Thyroid gland (tissue), 4 donors: ENCODE measurements around the gene LBHD1. TPM values are rescaled to one million over a fixed set of nuclear protein-coding genes. Genes with fewer than 3 reads are reported as not detected.
A peak's percentile ranks its signal among the peaks of the same experiment; 100 is the strongest.
"Not testable (repeated sequence)": the region's sequence is repeated elsewhere in the genome, so short reads cannot be mapped to it uniquely, and the experiment has no call there.

Experiments used
- DNase-seq, 2 donors: peaks; one replicate each; pipeline ENCODE4 v3.0.0-alpha.2; 2019
- H3K27ac ChIP-seq, 3 donors: fragments of 200-600 bp; sonication (generic); 1 replicate in 2 of 3; 2 replicates in 1 of 3; pipeline ENCODE4 v1.5.1; 2016 to 2019; ENCODE audit warnings: mild to moderate bottlenecking in 1 of 3, moderate library complexity in 1 of 3
- H3K27me3 ChIP-seq: fragments of 200-600 bp; sonication (generic); one replicate; pipeline ENCODE4 v1.5.1; 2019
- H3K36me3 ChIP-seq, 2 donors: fragments of 200-600 bp; sonication (generic); one replicate each; pipeline ENCODE4 v1.5.1; 2016 to 2019
- H3K4me1 ChIP-seq, 2 donors: fragments of 200-600 bp; sonication (generic); one replicate each; pipeline ENCODE4 v1.5.1; 2017 to 2019
- H3K4me3 ChIP-seq, 3 donors: fragments of 200-600 bp; sonication (generic); replicated peaks in 1 of 3; 1 replicate in 2 of 3; 2 replicates in 1 of 3; pipeline ENCODE4 v1.5.1; 2016; ENCODE audit warnings: mild to moderate bottlenecking in 1 of 3
- H3K9me3 ChIP-seq: fragments of 200-600 bp; sonication (generic); one replicate; pipeline ENCODE4 v1.5.1; 2017
- POLR2A ChIP-seq, 2 donors: fragments of 450-650 bp; IDR thresholded peaks; one replicate each; pipeline ENCODE4 v1.6.1; 2017; ENCODE audit warnings: antibody characterized with exemption in 2 of 2, mild to moderate bottlenecking in 2 of 2, moderate library complexity in 1 of 2
- WGBS, 2 donors: methylation state at CpG; one replicate each; pipeline ENCODE4 v1.1.5; 2017; 5-methylcytosine and 5-hydroxymethylcytosine counted together
- intact Hi-C: fragments of 100-400 bp; cut with DNase I; formaldehyde crosslinking; loops from one replicate; pipeline ENCODE4 v1.15.1; 2023
- total RNA-seq, 4 donors: library from RNA; depleted of rRNA; stranded (reverse); fragments of >200 nt; gene quantifications; one replicate each; pipeline ENCODE4 v1.2.3, GENCODE V29; 2016
- TF ChIP-seq, protein P1 (sequence below), 6 experiments: fragments of 200-600 bp in 3 of 6; fragments of 450-650 bp in 3 of 6; sonication (generic) in 3 of 6; IDR thresholded peaks; one replicate each; pipeline ENCODE4 v1.5.1; 2016 to 2019; ENCODE audit warnings: antibody characterized with exemption in 6 of 6, mild to moderate bottlenecking in 2 of 6, inconsistent platforms in 1 of 6, moderate library complexity in 1 of 6

Gene LBHD1
- total RNA-seq, 4 donors from 2014 or later: 5.8 to 15.5 (median 9.3) TPM

DNA sequence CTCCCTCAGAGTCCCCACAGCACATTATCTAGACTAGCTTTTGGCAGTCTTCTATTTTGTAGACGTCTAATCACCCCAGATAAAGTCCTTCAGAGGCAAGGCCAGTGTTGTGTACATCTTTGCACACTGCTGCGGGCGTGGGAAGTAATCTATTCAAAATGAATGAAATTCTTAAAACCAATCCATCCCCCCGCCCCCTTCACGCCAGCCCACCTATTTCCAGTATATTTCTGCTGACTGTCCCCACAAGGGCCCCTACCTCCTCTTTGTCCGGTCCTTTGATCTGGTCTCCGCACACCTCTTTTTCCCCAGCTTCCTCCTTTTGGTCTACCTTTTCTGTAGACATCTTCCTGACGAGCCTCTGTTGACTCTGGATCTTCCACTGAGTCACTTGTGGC lies 34.8 kb upstream of the LBHD1 start:
- TF ChIP-seq, protein P1, sequence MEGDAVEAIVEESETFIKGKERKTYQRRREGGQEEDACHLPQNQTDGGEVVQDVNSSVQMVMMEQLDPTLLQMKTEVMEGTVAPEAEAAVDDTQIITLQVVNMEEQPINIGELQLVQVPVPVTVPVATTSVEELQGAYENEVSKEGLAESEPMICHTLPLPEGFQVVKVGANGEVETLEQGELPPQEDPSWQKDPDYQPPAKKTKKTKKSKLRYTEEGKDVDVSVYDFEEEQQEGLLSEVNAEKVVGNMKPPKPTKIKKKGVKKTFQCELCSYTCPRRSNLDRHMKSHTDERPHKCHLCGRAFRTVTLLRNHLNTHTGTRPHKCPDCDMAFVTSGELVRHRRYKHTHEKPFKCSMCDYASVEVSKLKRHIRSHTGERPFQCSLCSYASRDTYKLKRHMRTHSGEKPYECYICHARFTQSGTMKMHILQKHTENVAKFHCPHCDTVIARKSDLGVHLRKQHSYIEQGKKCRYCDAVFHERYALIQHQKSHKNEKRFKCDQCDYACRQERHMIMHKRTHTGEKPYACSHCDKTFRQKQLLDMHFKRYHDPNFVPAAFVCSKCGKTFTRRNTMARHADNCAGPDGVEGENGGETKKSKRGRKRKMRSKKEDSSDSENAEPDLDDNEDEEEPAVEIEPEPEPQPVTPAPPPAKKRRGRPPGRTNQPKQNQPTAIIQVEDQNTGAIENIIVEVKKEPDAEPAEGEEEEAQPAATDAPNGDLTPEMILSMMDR (IDR thresholded peaks at IDR 0.05): no peak
- no peak for TF ChIP-seq POLR2A (IDR thresholded peaks at IDR 0.05)
- DNase-seq: peak in 1 of 2 donors; percentile 8
- WGBS, 2 donors: 86 to 87% methylated on average over 8 of the region's 8 CpGs
- intact Hi-C loops: no loop called here
- H3K27ac ChIP-seq: peak overlapping the region in 2 of 3 donors; percentile 58 to 67
- H3K27me3 ChIP-seq: no peaks in the 10 kb centered on the region
- peak overlapping the region in 1 of 3 donors; percentile 64 for H3K4me3 ChIP-seq
- H3K4me1 ChIP-seq: peaks cover 20 to 30% of the 10 kb centered on the region in 2 donors
- peaks cover 0 to 8% of the 10 kb centered on the region in 2 donors for H3K36me3 ChIP-seq
- H3K9me3 ChIP-seq: no peaks in the 10 kb centered on the region

DNA sequence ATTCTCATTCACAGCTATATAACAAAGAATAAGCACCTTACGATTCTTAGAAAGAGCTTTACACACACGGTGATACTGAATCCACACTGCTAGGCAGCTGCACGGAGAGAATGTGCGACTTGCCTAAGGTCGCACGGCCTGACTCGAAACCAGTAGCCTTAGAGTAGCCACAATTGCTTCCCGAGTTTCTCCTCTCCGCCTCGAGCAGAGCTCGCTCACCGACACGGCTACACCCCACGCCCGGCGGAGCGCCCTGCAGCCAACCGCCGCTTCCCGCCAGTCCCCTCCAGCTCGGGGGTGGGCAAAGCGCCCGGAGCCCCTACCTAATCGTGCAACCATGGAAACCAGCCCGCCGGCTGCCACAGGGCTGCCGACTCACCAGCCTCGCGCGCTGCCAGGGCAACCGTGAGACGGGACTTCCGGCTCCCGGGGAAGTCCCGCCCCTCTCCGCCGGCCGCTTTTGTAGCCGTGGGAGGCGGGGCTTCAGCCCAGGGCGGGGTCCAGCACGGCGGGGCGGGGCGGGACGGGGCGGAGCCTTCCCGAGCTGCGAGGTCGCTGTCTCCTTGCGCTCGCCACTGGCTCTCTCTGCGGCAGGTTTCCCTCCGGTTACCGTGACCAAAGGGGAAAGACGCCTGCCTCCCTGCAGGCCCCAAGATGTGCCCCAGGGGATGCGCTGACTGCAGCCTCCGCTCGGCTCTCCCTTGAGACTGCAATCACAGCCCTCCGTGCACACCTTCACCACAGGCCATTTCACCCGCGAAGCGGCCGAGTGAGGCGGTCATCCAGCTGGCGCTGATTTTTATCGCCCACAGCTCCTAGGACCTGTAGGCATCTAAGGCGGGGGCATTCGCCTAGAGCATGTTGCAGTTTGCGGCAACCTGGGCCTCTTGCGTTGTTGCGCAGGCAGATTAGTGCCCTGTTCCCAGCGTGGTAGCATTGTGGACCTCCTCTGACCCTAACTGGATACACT lies 34.1 kb upstream of the LBHD1 start:
- Histone ChIP-seq H3K4me3 (peak overlapping the region; percentile 51 to 82 (median 64)), H3K4me1 (peaks cover 20 to 30% of the 10 kb centered on the region in 2 donors), H3K27ac (peak overlapping the region; percentile 57 to 67 (median 58)), H3K27me3 (no peaks in the 10 kb centered on the region), H3K9me3 (no peaks in the 10 kb centered on the region), H3K36me3 (peaks cover 0 to 8% of the 10 kb centered on the region in 2 donors)
- TF ChIP-seq POLR2A (IDR thresholded peaks at IDR 0.05): peak in 1 of 2 donors; percentile 66
- TF ChIP-seq, protein P1 (IDR thresholded peaks at IDR 0.05): no peak
- DNase-seq: peak; percentile 94 to 95
- 14 to 15% methylated on average over 14 to 30 of the region's 73 CpGs for WGBS, 2 donors
- intact Hi-C loops: no loop called here

DNA sequence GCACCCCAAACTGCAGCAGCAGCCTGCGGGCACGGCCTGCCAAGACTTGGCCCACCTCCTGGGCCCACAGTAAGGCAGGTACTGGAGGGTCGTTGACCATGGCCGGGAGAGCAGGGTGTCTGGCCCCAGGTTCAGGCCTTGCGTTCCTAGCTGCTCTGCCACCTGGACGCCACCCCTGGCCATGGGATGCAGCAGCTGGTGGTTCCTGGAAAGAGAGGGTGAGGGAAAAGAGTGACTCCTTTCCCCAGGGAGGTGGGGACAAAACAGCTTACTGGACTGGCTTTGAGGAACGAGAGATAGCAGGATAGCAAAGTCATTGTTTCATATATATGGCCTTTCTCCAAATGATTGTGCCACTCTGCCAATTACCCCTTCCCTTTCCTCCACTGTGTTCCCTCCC lies 33.3 kb upstream of the LBHD1 start:
- Histone ChIP-seq H3K36me3 (peaks cover 0 to under 1% of the 10 kb centered on the region in 2 donors), H3K27ac (peak overlapping the region in 2 of 3 donors; percentile 9 to 67), H3K27me3 (no peaks in the 10 kb centered on the region), H3K4me1 (peaks cover 20 to 29% of the 10 kb centered on the region in 2 donors), H3K4me3 (peak overlapping the region in 1 of 3 donors; percentile 64), H3K9me3 (no peaks in the 10 kb centered on the region)
- WGBS, 2 donors: 32 to 40% methylated on average over 7 of the region's 7 CpGs
- TF ChIP-seq, protein P1 (IDR thresholded peaks at IDR 0.05): no peak
- TF ChIP-seq POLR2A (IDR thresholded peaks at IDR 0.05): no peak
- intact Hi-C loops: no loop called here
- peak in 1 of 2 donors; percentile 19 for DNase-seq

DNA sequence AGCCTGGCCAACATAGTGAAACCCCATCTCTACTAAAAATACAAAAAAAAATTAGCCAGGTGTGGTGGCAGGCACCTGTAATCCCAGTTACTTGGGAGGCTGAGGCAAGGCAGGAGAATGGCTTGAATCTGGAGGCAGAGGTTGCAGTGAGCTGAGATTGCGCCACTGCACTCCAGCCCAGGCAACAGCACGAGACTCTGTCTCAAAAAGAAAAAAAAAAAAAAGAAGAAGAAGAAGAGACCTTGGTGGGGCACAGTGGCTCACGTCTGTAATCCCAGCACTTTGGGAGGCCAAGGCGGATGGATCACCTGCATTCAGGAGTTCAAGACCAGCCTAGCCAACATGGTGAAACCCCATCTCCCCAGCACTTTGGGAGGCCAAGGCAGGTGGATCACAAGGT lies 31.9 kb upstream of the LBHD1 start:
- H3K36me3 ChIP-seq, H3K27ac ChIP-seq, DNase-seq, H3K9me3 ChIP-seq, intact Hi-C loops, H3K27me3 ChIP-seq, H3K4me3 ChIP-seq: not testable (repeated sequence)
- WGBS, 2 donors: 93 to 95% methylated on average over 4 of the region's 4 CpGs
- peaks cover 13 to 21% of the 10 kb centered on the region in 2 donors for H3K4me1 ChIP-seq

DNA sequence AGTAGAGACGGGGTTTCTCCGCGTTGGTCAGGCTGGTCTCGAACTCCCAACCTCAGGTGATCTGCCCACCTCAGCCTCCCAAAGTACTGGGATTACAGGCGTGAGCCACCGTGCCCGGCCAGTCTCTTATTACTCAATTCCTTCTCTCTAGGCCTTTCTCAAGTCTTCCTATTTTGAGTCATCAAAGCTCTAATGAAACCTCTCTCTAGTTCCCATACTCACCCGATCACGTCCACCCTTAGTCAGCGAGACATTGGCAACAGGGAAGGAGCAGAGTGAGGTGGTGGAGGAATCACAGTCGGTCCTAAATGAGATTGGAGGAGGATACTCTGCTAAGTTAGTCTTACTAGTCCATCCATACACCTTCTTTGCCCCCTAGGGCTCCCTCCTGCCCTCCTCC lies 30.2 kb upstream of the LBHD1 start:
- Histone ChIP-seq H3K27ac (no peak overlapping the region), H3K36me3 (no peaks in the 10 kb centered on the region), H3K4me3 (no peak overlapping the region), H3K9me3 (no peaks in the 10 kb centered on the region), H3K27me3 (no peaks in the 10 kb centered on the region), H3K4me1 (peaks cover 6 to 14% of the 10 kb centered on the region in 2 donors)
- DNase-seq: no peak
- intact Hi-C loops: no loop called here
- WGBS, 2 donors: 94 to 97% methylated on average over 11 of the region's 11 CpGs
- no peak for TF ChIP-seq POLR2A (IDR thresholded peaks at IDR 0.05)
- TF ChIP-seq, protein P1 (IDR thresholded peaks at IDR 0.05): no peak
